ENCODE data around the gene INF2.

- no peak for TF ChIP-seq EZH2 (IDR thresholded peaks at IDR 0.05; ENCODE audit: low read length)
- no peak for TF ChIP-seq CTCF (optimal IDR thresholded peaks at IDR 0.05 in 1 of 3, IDR thresholded peaks at IDR 0.05 in 1 of 3, conservative IDR thresholded peaks at IDR 0.05 in 1 of 3; ENCODE audit: extremely low read depth in 1 of 3, insufficient read depth in 2 of 3, low read length in 3 of 3)
Measured at GRCh38 chr14:104694475-104694950, 5.1 kb downstream of the INF2 start.

Measured in keratinocyte (primary cell).